IMR-90 (cell line): ENCODE data around the gene TENM3.

ENCODE experiments used
- CEBPB ChIP-seq: IDR thresholded peaks from 2 replicates; pipeline ENCODE4 v1.6.1; 2012; ENCODE audit warnings: low read depth, low read length, improper control_type of control experiment
- CHD1 ChIP-seq: IDR thresholded peaks from 2 replicates; pipeline ENCODE4 v1.6.1; 2012; ENCODE audit warnings: low read depth, low read length, improper control_type of control experiment
- FOS ChIP-seq: fragments of 150-350 bp; IDR thresholded peaks from 2 replicates; pipeline ENCODE4 v1.6.1; 2016; ENCODE audit warnings: low read depth, low read length
- MXI1 ChIP-seq: IDR thresholded peaks from 2 replicates; pipeline ENCODE4 v1.6.1; 2012; ENCODE audit warnings: low read depth, mild to moderate bottlenecking, low read length, moderate library complexity, borderline replicate concordance
- NFE2L2 ChIP-seq: fragments of 150-350 bp; IDR thresholded peaks from 2 replicates; pipeline ENCODE4 v1.6.1; 2016; ENCODE audit warnings: low read depth, mild to moderate bottlenecking, low read length
- POLR2A ChIP-seq: IDR thresholded peaks from 2 replicates; pipeline ENCODE4 v1.6.1; 2012; ENCODE audit warnings: mild to moderate bottlenecking, low read depth, low read length
- RCOR1 ChIP-seq: IDR thresholded peaks from 2 replicates; pipeline ENCODE4 v1.6.1; 2012; ENCODE audit warnings: mild to moderate bottlenecking, low read length, improper control_type of control experiment; ENCODE audit not compliant: insufficient replicate concordance
- RFX5 ChIP-seq: IDR thresholded peaks from 2 replicates; pipeline ENCODE4 v1.8.0; 2012; ENCODE audit warnings: low read depth, mild to moderate bottlenecking, low read length, moderate library complexity
- TF ChIP-seq, protein P1 (sequence below): conservative IDR thresholded peaks from 2 replicates; pipeline ENCODE4 v1.5.1; 2012; ENCODE audit warnings: mild to moderate bottlenecking, low read depth, low read length, improper control_type of control experiment
- TF ChIP-seq, protein P2 (sequence below): fragments of 150-350 bp; IDR thresholded peaks from 2 replicates; pipeline ENCODE4 v1.6.1; 2017; ENCODE audit warnings: mild to moderate bottlenecking, antibody characterized with exemption, low read length, low read depth

DNA sequence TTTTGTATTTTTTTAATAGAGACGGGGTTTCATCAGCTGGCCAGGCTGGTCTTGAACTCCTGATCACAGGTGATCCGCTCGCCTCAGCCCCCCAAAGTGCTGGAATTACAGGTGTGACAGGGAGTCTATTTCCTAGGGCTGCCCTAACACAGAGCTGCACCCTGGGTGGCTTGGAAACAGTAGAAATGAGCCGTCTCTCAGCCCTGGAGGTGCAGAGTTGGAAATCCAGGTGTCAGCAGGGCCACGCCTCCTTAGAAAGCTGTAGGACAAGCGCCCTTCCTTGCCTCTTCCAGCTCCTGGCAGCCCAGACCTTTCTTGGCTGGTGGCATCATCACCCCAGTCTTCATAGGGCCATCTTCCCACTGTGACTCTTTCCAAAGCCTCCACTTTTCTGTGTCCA, 602.4 kb downstream of the TENM3 start:
- TF ChIP-seq, protein P1, sequence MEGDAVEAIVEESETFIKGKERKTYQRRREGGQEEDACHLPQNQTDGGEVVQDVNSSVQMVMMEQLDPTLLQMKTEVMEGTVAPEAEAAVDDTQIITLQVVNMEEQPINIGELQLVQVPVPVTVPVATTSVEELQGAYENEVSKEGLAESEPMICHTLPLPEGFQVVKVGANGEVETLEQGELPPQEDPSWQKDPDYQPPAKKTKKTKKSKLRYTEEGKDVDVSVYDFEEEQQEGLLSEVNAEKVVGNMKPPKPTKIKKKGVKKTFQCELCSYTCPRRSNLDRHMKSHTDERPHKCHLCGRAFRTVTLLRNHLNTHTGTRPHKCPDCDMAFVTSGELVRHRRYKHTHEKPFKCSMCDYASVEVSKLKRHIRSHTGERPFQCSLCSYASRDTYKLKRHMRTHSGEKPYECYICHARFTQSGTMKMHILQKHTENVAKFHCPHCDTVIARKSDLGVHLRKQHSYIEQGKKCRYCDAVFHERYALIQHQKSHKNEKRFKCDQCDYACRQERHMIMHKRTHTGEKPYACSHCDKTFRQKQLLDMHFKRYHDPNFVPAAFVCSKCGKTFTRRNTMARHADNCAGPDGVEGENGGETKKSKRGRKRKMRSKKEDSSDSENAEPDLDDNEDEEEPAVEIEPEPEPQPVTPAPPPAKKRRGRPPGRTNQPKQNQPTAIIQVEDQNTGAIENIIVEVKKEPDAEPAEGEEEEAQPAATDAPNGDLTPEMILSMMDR = no peak
- no peak for TF ChIP-seq RFX5
- TF ChIP-seq RCOR1 = no peak
- TF ChIP-seq CHD1 = no peak
- no peak for TF ChIP-seq POLR2A
- TF ChIP-seq, protein P2, sequence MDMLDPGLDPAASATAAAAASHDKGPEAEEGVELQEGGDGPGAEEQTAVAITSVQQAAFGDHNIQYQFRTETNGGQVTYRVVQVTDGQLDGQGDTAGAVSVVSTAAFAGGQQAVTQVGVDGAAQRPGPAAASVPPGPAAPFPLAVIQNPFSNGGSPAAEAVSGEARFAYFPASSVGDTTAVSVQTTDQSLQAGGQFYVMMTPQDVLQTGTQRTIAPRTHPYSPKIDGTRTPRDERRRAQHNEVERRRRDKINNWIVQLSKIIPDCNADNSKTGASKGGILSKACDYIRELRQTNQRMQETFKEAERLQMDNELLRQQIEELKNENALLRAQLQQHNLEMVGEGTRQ = no peak
- no peak for TF ChIP-seq FOS
- no peak for TF ChIP-seq CEBPB
- no peak for TF ChIP-seq MXI1
- TF ChIP-seq NFE2L2 = no peak
